HG02642 (cell line): ENCODE results near the gene GFY.
"Not testable (repeated sequence)": the region's sequence is repeated elsewhere in the genome, so short reads cannot be mapped to it uniquely, and the experiment has no call there.

Experiments
- ATAC-seq: cut with Tn5 transposase; IDR thresholded peaks from one replicate; pipeline ENCODE4 v1.9.1; 2021; ENCODE audit warnings: mild to moderate bottlenecking; ENCODE audit not compliant: unreplicated experiment, poor library complexity

GFY gene

GRCh38 chr19:49442354-49442753, 17.2 kb downstream of the GFY start:
- ATAC-seq = no peak

- peak; percentile 20 for ATAC-seq
Observed at GRCh38 chr19:49442771-49443365, 17.7 kb downstream of the GFY start.

DNA sequence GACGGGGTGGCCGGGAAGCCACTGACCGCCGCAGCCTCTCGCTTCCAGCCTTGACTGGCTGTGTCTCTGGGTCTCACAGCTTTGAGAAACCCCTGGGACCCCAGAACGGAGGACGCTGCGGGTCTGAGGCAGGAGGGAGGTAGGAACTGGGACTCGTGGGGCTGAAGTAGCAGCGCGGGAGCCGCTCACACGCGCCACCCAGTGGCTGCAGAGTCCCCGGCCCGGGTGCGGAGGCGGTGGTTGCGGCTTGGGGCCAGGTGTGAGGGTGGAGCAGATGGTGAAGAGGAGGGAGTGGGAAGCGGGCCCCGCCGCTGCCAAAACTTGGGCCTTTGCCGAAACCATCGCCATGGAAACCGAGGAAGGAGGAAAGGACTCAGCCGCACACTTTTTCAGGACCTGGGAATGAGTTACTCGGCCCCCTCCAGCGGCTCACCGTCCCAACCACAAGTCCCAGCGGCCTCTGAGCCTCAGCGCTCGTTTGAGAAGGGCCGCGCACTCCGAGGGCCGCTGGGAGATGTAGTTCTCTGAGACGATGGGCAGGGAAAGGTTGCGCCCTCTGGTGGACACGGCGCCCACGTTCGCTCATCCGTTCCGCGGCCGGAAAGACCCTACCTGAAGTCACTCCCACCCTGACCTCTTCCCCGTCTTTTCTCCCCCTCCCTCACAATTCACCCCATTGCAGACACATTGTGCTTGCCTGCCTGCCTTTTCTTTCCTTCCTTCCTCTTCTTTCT, 18.3 kb downstream of the GFY start:
- ATAC-seq = peak; percentile 79

DNA sequence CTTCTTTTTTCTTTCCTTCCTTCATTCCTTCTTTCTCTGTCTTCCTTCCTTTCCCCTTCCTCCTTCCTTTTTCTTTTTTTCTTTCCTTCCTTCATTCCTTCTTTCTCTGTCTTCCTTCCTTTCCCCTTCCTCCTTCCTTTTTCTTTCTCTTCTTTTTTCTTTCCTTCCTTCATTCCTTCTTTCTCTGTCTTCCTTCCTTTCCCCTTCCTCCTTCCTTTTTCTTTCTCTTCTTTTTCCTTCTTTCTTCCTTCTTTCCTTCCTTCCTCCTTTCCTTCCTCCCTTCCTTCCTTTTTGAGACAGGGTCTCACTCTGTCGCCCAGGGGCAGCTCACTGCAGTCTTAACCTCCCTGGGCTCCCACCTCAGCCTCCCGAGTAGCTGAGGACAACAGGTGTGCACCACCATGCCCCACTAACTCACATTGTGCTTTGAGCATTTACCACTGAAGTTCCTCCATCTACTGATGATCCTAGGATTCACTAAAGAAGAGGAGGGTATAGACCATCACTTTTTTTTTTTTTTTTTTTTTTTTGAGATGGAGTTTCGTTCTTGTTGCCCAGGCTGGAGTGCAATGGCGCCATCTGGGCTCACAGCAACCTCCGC, 19.0 kb downstream of the GFY start:
- ATAC-seq = not testable (repeated sequence)

GRCh38 chr19:49445997-49446396, 20.8 kb downstream of the GFY start:
- no peak for ATAC-seq

DNA sequence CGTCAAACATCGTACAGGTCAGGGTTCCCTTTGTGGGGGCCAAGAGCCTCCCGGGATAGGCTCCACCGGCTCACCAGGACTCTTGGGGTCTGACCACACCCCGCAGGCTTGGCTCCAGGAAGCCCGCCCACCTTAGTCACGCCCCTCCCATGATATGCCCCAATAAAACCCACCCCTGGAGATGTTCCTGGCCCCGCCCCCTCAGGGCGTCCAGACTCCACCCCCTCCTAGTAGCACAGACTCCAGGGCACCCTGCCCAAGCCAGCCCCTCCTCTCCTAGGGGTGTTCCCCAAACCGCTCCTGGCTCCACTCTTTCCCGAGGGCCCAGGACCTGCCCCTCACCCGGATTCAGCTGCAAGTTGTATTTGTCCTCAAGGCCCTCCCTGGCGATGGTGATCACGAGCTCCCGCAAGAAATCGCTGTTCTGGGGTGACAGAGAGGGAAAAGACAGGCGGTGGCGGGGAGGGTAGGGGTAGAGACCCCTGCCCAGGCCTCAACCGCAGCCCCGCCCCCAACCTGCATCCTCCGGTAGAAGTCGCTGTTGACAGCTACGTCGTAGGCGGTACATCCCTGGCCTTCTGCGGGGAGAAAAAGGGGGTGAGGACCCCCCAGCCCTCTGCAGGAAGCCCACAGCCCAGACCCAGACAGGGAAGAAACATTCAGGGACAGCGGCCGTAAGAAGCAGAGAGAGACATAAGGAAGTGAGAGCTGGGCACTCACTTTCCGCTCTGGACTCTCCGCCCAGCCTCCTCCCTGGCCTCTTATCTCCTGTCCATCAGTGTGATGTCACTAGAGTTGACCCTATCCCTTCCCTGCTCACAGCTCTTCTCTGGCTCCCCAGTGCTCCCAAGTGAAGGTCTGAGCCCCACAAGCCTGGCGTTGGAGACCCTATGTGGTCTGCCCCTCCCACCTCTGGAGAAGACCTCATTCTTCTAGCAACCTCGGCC, 22.6 kb downstream of the GFY start:
- ATAC-seq = no peak

DNA sequence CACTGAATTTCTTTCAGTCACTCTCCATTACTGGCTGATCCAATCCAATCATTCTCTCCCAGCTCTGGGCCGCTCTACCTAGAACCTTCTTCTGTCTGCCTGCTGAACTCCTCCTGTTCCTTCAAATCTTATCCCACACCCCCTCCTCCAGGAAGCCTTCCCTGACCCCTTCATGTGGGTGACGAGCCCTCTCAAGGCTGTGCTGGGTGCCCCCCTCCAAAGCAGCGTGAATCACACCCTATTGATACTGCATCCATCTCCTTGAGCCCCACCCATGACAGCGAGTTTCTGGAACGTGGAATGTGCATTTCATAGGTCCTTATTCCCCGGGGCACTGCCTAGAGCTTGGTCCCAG, 23.2 kb downstream of the GFY start:
- no peak for ATAC-seq

- no peak for ATAC-seq
Observed at GRCh38 chr19:49450405-49450804, 25.2 kb downstream of the GFY start.

GRCh38 chr19:49451430-49452181, 26.4 kb downstream of the GFY start, which contains the start of gene PIH1D1:
Gene PIH1D1, minus strand, starts transcription at chr19:49451814. Its CDS starts 240 bp downstream, at chr19:49451574.
- peak; percentile 57 for ATAC-seq

DNA sequence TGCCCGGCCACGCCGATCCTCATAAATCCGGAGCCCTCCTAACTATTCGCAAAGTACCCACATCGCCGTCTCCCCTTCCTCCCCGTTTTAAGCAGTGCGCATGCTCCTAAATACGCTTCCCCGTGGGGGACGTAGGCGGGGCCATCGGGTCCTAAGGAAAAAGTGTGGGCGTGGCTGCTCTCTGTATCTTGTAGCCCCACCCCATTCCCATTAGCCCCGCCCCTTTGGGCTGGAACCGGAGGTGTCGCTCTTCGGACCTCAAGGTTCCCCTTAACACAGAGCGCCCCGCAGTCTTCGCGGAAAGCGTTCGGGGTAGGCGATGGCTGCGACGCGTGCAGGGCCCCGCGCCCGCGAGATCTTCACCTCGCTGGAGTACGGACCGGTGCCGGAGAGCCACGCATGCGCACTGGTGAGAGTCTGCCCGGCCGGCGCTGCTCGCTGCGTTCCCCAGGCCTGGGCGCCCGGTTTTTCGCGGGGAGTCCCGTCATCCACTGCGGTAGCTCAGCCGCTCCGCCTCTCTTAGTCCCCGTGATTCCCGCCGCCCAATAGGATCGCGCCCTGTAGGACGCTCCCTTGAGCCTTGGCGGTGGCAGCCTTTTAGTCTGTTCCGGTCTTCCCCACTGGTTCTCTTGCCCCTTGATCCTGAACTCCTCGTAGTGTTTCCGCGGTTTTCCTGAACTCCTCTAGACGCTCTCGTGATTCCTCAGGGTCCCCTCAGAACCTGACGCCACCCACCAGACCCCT, 28.0 kb downstream of the GFY start, which contains the start of gene ALDH16A1:
ALDH16A1 (plus strand) TSS at position 213 of the 744 bp plus-strand sequence; CDS start at position 320, 107 bp downstream.
- ATAC-seq = peak; percentile 81

- no peak for ATAC-seq
Observed at GRCh38 chr19:49453757-49454240, 28.6 kb downstream of the GFY start.

- ATAC-seq = no peak
Observed at GRCh38 chr19:49455773-49456172, 30.6 kb downstream of the GFY start.

- no peak for ATAC-seq
Observed at GRCh38 chr19:49456326-49456725, 31.1 kb downstream of the GFY start.

GRCh38 chr19:49458567-49458903, 33.3 kb downstream of the GFY start:
- no peak for ATAC-seq

DNA sequence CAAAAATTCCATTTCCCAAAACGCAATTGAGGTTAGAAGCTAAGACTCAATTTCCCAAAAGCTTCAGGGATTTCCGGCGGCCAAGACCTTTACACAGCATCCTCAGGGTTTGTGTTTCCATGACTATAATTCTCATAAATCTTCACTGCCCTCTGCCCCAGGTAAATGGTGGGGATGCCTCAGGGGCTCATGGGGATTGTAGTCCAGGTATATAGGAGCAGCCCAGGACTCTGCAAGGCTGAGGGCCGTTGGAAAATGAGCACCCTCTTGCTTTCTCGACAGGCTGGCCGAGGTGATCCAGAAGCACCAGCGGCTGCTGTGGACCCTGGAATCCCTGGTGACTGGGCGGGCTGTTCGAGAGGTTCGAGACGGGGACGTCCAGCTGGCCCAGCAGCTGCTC, 34.2 kb downstream of the GFY start:
- no peak for ATAC-seq

DNA sequence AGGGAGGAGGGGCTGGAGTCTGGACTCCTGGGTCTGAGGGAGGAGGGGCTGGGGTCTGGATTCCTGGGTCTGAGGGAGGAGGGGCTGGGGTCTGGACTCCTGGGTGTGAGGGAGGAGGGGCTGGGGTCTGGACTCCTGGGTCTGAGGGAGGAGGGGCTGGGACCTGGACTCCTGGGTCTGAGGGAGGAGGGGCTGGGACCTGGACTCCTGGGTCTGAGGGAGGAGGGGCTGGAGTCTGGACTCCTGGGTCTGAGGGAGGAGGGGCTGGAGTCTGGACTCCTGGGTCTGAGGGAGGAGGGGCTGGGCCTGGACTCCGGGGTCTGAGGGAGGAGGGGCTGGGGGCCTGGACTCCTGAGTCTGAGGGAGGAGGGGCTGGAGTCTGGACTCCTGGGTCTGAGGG, 35.9 kb downstream of the GFY start:
- not testable (repeated sequence) for ATAC-seq

DNA sequence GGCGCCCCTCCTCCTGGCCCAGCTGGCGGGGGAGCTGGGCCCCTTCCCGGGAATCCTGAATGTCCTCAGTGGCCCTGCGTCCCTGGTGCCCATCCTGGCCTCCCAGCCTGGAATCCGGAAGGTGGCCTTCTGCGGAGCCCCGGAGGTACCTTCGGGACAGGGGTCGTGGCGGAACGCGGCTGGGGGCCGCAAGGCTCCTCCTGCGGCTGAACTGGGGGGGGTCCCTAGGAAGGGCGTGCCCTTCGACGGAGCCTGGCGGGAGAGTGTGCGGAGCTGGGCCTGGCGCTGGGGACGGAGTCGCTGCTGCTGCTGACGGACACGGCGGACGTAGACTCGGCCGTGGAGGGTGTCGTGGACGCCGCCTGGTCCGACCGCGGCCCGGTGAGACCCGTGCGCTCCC, 36.5 kb downstream of the GFY start:
- no peak for ATAC-seq

- ATAC-seq = no peak
Observed at GRCh38 chr19:49462492-49462891, 37.3 kb downstream of the GFY start.
